HEK293 (cell line): ENCODE measurements around the gene TCHHL1.
A peak's percentile ranks its signal among the peaks of the same experiment; 100 is the strongest.

Source experiments
- GFI1B ChIP-seq: fragments of 450-650 bp; formaldehyde crosslinking; IDR thresholded peaks from 2 replicates; pipeline ENCODE4 v1.5.1; 2016; ENCODE audit warnings: missing biosample characterization, missing genetic modification characterization
- GLI2 ChIP-seq: fragments of 450-650 bp; formaldehyde crosslinking; IDR thresholded peaks from 2 replicates; pipeline ENCODE4; 2017; ENCODE audit warnings: missing biosample characterization, missing genetic modification characterization, low read depth, borderline replicate concordance
- IKZF3 ChIP-seq: fragments of 450-650 bp; IDR thresholded peaks from 2 replicates; pipeline ENCODE4 v1.5.0; 2018; ENCODE audit warnings: missing biosample characterization, mild to moderate bottlenecking, missing genetic modification characterization, moderate library complexity
- KLF1 ChIP-seq: fragments of 450-650 bp; formaldehyde crosslinking; IDR thresholded peaks from 2 replicates; pipeline ENCODE4 v1.5.1; 2016; ENCODE audit warnings: missing biosample characterization, missing genetic modification characterization
- KLF10 ChIP-seq: fragments of 450-650 bp; IDR thresholded peaks from 2 replicates; pipeline ENCODE4 v1.5.1; 2018; ENCODE audit warnings: missing biosample characterization, mild to moderate bottlenecking, missing genetic modification characterization
- MYNN ChIP-seq: fragments of 450-650 bp; formaldehyde crosslinking; IDR thresholded peaks from 2 replicates; pipeline ENCODE4 v1.5.1; 2016; ENCODE audit warnings: missing biosample characterization, missing genetic modification characterization, borderline replicate concordance
- MZF1 ChIP-seq: fragments of 450-650 bp; formaldehyde crosslinking; IDR thresholded peaks from 2 replicates; pipeline ENCODE4 v1.5.1; 2017; ENCODE audit warnings: missing biosample characterization, missing genetic modification characterization, borderline replicate concordance
- OSR2 ChIP-seq: fragments of 450-650 bp; formaldehyde crosslinking; IDR thresholded peaks from 2 replicates; pipeline ENCODE4 v1.5.1; 2016; ENCODE audit warnings: missing biosample characterization, missing genetic modification characterization
- PRDM1 ChIP-seq: fragments of 450-650 bp; formaldehyde crosslinking; IDR thresholded peaks from 2 replicates; pipeline ENCODE4; 2016; ENCODE audit warnings: missing biosample characterization, missing genetic modification characterization
- SP3 ChIP-seq: fragments of 450-650 bp; formaldehyde crosslinking; IDR thresholded peaks from 2 replicates; pipeline ENCODE4 v1.5.1; 2016; ENCODE audit warnings: missing biosample characterization, missing genetic modification characterization
- YY1 ChIP-seq: fragments of 450-650 bp; formaldehyde crosslinking; IDR thresholded peaks from 2 replicates; pipeline ENCODE4 v1.5.1; 2018; ENCODE audit warnings: missing biosample characterization, missing genetic modification characterization
- ZNF112 ChIP-seq: fragments of 450-650 bp; formaldehyde crosslinking; IDR thresholded peaks from 2 replicates; pipeline ENCODE4 v1.5.0; 2017; ENCODE audit warnings: missing biosample characterization, missing genetic modification characterization
- ZNF138 ChIP-seq: fragments of 450-650 bp; formaldehyde crosslinking; IDR thresholded peaks from 2 replicates; pipeline ENCODE4 v1.5.1; 2016; ENCODE audit warnings: missing biosample characterization, missing genetic modification characterization, borderline replicate concordance
- ZNF155 ChIP-seq: fragments of 450-650 bp; formaldehyde crosslinking; IDR thresholded peaks from 2 replicates; pipeline ENCODE4 v1.5.1; 2016; ENCODE audit warnings: missing biosample characterization, missing genetic modification characterization
- ZNF184 ChIP-seq: fragments of 450-650 bp; IDR thresholded peaks from 2 replicates; pipeline ENCODE4 v1.5.1; 2018; ENCODE audit warnings: missing biosample characterization, mild to moderate bottlenecking, missing genetic modification characterization
- ZNF24 ChIP-seq: fragments of 450-650 bp; formaldehyde crosslinking; IDR thresholded peaks from 2 replicates; pipeline ENCODE4 v1.5.1; 2016; ENCODE audit warnings: missing biosample characterization, missing genetic modification characterization
- ZNF354C ChIP-seq: fragments of 450-650 bp; formaldehyde crosslinking; IDR thresholded peaks from 2 replicates; pipeline ENCODE4 v1.5.1; 2016; ENCODE audit warnings: missing biosample characterization, missing genetic modification characterization, low read depth, borderline replicate concordance
- ZNF514 ChIP-seq: fragments of 450-650 bp; formaldehyde crosslinking; IDR thresholded peaks from 2 replicates; pipeline ENCODE4 v1.5.1; 2016; ENCODE audit warnings: missing biosample characterization, missing genetic modification characterization
- ZNF529 ChIP-seq: fragments of 450-650 bp; formaldehyde crosslinking; IDR thresholded peaks from 2 replicates; pipeline ENCODE4 v1.5.1; 2017; ENCODE audit warnings: missing genetic modification characterization, missing biosample characterization; ENCODE audit not compliant: insufficient replicate concordance
- ZNF530 ChIP-seq: fragments of 450-650 bp; formaldehyde crosslinking; IDR thresholded peaks from 2 replicates; pipeline ENCODE4 v1.5.1; 2016; ENCODE audit warnings: low read depth, missing biosample characterization, missing genetic modification characterization
- ZNF558 ChIP-seq: fragments of 450-650 bp; formaldehyde crosslinking; IDR thresholded peaks from 2 replicates; pipeline ENCODE4 v1.5.1; 2016; ENCODE audit warnings: missing biosample characterization, missing genetic modification characterization
- ZNF610 ChIP-seq: fragments of 450-650 bp; formaldehyde crosslinking; IDR thresholded peaks from 2 replicates; pipeline ENCODE4 v1.5.1; 2016; ENCODE audit warnings: missing biosample characterization, missing genetic modification characterization, borderline replicate concordance
- ZNF658 ChIP-seq: fragments of 450-650 bp; formaldehyde crosslinking; IDR thresholded peaks from 2 replicates; pipeline ENCODE4; 2016; ENCODE audit warnings: missing biosample characterization, missing genetic modification characterization
- ZNF768 ChIP-seq: fragments of 450-650 bp; formaldehyde crosslinking; IDR thresholded peaks from 2 replicates; pipeline ENCODE4 v1.5.1; 2018; ENCODE audit warnings: missing biosample characterization, mild to moderate bottlenecking, missing genetic modification characterization
- ZNF785 ChIP-seq: fragments of 450-650 bp; formaldehyde crosslinking; IDR thresholded peaks from 2 replicates; pipeline ENCODE4 v1.5.1; 2016; ENCODE audit warnings: missing biosample characterization, missing genetic modification characterization
- ZNF791 ChIP-seq: fragments of 450-650 bp; formaldehyde crosslinking; IDR thresholded peaks from 2 replicates; pipeline ENCODE4 v1.5.1; 2016; ENCODE audit warnings: missing biosample characterization, missing genetic modification characterization
- ZSCAN23 ChIP-seq: fragments of 450-650 bp; formaldehyde crosslinking; IDR thresholded peaks from 2 replicates; pipeline ENCODE4 v1.5.1; 2016; ENCODE audit warnings: missing biosample characterization, missing genetic modification characterization
- ZSCAN30 ChIP-seq: fragments of 450-650 bp; IDR thresholded peaks from 2 replicates; pipeline ENCODE4 v1.5.1; 2018; ENCODE audit warnings: missing biosample characterization, mild to moderate bottlenecking, missing genetic modification characterization, moderate library complexity
- ZXDB ChIP-seq: fragments of 450-650 bp; formaldehyde crosslinking; IDR thresholded peaks from 2 replicates; pipeline ENCODE4 v1.5.1; 2016; ENCODE audit warnings: missing biosample characterization, missing genetic modification characterization
- TF ChIP-seq, protein P1 (sequence below): fragments of 450-650 bp; formaldehyde crosslinking; conservative IDR thresholded peaks from 2 replicates; pipeline ENCODE4 v1.5.1; 2016; ENCODE audit warnings: low read depth, missing biosample characterization, missing genetic modification characterization
- TF ChIP-seq, protein P2 (sequence below): fragments of 450-650 bp; formaldehyde crosslinking; IDR thresholded peaks from 2 replicates; pipeline ENCODE4; 2016; ENCODE audit warnings: missing biosample characterization, missing genetic modification characterization
- TF ChIP-seq, protein P3 (sequence below): fragments of 450-650 bp; formaldehyde crosslinking; IDR thresholded peaks from 2 replicates; pipeline ENCODE4 v1.5.1; 2017; ENCODE audit warnings: missing biosample characterization, mild to moderate bottlenecking, missing genetic modification characterization, moderate library complexity

The TCHHL1 gene

DNA sequence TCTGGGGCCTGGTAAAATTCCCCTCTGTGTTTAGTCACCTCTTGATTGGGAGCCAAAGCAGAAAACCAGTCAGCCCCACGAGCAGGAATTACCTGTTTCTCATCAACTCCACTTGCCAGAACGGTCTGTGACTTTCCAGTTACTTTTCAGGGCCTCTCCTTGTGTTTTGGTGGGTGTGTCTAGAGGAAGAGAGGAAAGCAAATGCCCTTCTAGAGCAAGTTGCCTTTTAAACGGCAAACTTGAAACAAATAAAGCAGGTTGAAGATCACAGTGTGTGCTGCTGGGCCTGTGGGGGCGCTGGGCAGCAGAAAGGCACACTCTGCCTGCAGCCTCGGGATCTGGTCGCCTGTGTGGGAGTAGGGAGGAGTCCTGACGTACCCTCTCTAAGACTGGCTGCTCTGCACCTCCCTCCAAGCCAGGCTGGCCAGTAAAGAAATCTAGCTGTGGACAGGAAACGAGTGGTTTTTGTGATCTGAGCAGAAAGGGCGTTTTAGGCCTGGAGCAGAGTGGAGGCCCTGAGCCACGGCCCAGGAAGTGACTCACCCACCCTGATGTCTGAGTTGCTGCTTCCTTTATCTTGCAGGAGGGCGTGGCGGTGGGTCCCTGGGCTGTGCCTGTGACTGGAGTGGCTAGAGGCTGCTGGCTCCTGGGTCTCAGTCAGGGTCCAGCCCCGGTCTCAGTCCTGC is 41.0 kb downstream of the TCHHL1 start (continued):
- TF ChIP-seq ZSCAN30 (no peak; the same call in none of the 2 replicates), YY1 (tag by site-specific recombination) (no peak), ZNF24 (tag by site-specific recombination) (0 out of 2 replicates have a peak, but pooled peaks have one; percentile 16), ZNF530 (tag by site-specific recombination) (no peak), ZNF514 (tag by site-specific recombination) (no peak), ZNF785 (tag by site-specific recombination) (no peak), KLF10 (peak; percentile 47; the same call in 1 of the 2 replicates), ZNF529 (no peak), MZF1 (tag by site-specific recombination) (no peak), GLI2 (tag by site-specific recombination) (no peak), ZNF138 (no peak), ZNF112 (tag by site-specific recombination) (no peak), ZNF768 (no peak), GFI1B (tag by site-specific recombination) (no peak), ZNF610 (no peak), ZNF558 (tag by site-specific recombination) (no peak), ZSCAN23 (no peak), ZNF658 (tag by site-specific recombination) (no peak), OSR2 (tag by site-specific recombination) (no peak; the same call in 1 of the 2 replicates), ZXDB (tag by site-specific recombination) (peak; percentile 86), SP3 (tag by site-specific recombination) (peak; percentile 72), ZNF791 (tag by site-specific recombination) (no peak), MYNN (tag by site-specific recombination) (no peak), KLF1 (tag by site-specific recombination) (peak; percentile 90), PRDM1 (tag by site-specific recombination) (no peak), ZNF155 (tag by site-specific recombination) (no peak), IKZF3 (0 out of 2 replicates have a peak, but pooled peaks have one; percentile 15), ZNF184 (tag by site-specific recombination) (no peak), ZNF354C (tag by site-specific recombination) (no peak)
- TF ChIP-seq, protein P1, sequence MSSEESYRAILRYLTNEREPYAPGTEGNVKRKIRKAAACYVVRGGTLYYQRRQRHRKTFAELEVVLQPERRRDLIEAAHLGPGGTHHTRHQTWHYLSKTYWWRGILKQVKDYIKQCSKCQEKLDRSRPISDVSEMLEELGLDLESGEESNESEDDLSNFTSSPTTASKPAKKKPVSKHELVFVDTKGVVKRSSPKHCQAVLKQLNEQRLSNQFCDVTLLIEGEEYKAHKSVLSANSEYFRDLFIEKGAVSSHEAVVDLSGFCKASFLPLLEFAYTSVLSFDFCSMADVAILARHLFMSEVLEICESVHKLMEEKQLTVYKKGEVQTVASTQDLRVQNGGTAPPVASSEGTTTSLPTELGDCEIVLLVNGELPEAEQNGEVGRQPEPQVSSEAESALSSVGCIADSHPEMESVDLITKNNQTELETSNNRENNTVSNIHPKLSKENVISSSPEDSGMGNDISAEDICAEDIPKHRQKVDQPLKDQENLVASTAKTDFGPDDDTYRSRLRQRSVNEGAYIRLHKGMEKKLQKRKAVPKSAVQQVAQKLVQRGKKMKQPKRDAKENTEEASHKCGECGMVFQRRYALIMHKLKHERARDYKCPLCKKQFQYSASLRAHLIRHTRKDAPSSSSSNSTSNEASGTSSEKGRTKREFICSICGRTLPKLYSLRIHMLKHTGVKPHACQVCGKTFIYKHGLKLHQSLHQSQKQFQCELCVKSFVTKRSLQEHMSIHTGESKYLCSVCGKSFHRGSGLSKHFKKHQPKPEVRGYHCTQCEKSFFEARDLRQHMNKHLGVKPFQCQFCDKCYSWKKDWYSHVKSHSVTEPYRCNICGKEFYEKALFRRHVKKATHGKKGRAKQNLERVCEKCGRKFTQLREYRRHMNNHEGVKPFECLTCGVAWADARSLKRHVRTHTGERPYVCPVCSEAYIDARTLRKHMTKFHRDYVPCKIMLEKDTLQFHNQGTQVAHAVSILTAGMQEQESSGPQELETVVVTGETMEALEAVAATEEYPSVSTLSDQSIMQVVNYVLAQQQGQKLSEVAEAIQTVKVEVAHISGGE = no peak; the same call in 1 of the 2 replicates
- TF ChIP-seq, protein P2, sequence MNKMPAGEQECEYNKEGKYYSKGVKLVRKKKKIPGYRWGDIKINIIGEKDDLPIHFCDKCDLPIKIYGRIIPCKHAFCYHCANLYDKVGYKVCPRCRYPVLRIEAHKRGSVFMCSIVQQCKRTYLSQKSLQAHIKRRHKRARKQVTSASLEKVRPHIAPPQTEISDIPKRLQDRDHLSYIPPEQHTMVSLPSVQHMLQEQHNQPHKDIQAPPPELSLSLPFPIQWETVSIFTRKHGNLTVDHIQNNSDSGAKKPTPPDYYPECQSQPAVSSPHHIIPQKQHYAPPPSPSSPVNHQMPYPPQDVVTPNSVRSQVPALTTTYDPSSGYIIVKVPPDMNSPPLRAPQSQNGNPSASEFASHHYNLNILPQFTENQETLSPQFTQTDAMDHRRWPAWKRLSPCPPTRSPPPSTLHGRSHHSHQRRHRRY = no peak
- TF ChIP-seq, protein P3, sequence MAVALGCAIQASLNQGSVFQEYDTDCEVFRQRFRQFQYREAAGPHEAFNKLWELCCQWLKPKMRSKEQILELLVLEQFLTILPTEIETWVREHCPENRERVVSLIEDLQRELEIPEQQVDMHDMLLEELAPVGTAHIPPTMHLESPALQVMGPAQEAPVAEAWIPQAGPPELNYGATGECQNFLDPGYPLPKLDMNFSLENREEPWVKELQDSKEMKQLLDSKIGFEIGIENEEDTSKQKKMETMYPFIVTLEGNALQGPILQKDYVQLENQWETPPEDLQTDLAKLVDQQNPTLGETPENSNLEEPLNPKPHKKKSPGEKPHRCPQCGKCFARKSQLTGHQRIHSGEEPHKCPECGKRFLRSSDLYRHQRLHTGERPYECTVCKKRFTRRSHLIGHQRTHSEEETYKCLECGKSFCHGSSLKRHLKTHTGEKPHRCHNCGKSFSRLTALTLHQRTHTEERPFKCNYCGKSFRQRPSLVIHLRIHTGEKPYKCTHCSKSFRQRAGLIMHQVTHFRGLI (tag by site-specific recombination) = peak; percentile 6; the same call in 1 of the 2 replicates
